NCI-H2081 (cell line): ENCODE measurements around the gene NCDN.
A peak's percentile ranks its signal among the peaks of the same experiment; 100 is the strongest.

Experiments
- DNase-seq, 2 experiments: peaks; one replicate each; lab custom pipeline; 2025; lab: John Stamatoyannopoulos, UW

The NCDN gene

GRCh38 chr1:35557611-35558373, at the start of gene NCDN:
TSS of gene NCDN (plus strand) at chr1:35557799. CDS start at chr1:35558191, 392 bp downstream.
- DNase-seq: peak; percentile 99

GRCh38 chr1:35507947-35508346, 49.7 kb upstream of the NCDN start:
- DNase-seq: no peak

GRCh38 chr1:35509558-35509957, 48.0 kb upstream of the NCDN start:
- DNase-seq: no peak

- DNase-seq: no peak
These were observed 46.3 kb upstream of the NCDN start for GRCh38 chr1:35511305-35511704.

GRCh38 chr1:35518183-35518582, 39.4 kb upstream of the NCDN start:
- DNase-seq: no peak

GRCh38 chr1:35519432-35519831, 38.2 kb upstream of the NCDN start:
- no peak for DNase-seq

GRCh38 chr1:35524106-35524505, 33.5 kb upstream of the NCDN start:
- no peak for DNase-seq

- DNase-seq: no peak
These were observed 27.4 kb upstream of the NCDN start for GRCh38 chr1:35530168-35530567.

GRCh38 chr1:35530946-35531345, 26.7 kb upstream of the NCDN start:
- no peak for DNase-seq

- no peak for DNase-seq
These were observed 26.2 kb upstream of the NCDN start for GRCh38 chr1:35531368-35531767.

GRCh38 chr1:35532497-35533223, 24.9 kb upstream of the NCDN start:
- DNase-seq: no peak

- peak in 1 of 2 experiments; percentile 21 for DNase-seq
These were observed 24.0 kb upstream of the NCDN start for GRCh38 chr1:35533586-35533985.

- no peak for DNase-seq
These were observed 22.4 kb upstream of the NCDN start for GRCh38 chr1:35535243-35535642.

GRCh38 chr1:35536556-35537162, 20.9 kb upstream of the NCDN start:
- DNase-seq: peak in 1 of 2 experiments; percentile 31

- no peak for DNase-seq
These were observed 19.8 kb upstream of the NCDN start for GRCh38 chr1:35537806-35538205.

- no peak for DNase-seq
These were observed 18.4 kb upstream of the NCDN start for GRCh38 chr1:35539073-35539823.

GRCh38 chr1:35539824-35540261, 17.8 kb upstream of the NCDN start:
- DNase-seq: no peak

- peak in 1 of 2 experiments; percentile 55 for DNase-seq
These were observed 12.6 kb upstream of the NCDN start for GRCh38 chr1:35544976-35545375.

- DNase-seq: no peak
These were observed 11.0 kb upstream of the NCDN start for GRCh38 chr1:35546614-35547013.

GRCh38 chr1:35553851-35554250, 3.7 kb upstream of the NCDN start:
- peak in 1 of 2 experiments; percentile 28 for DNase-seq

GRCh38 chr1:35554266-35555211, 3.1 kb upstream of the NCDN start:
- DNase-seq: peak; percentile 15 to 77
